K562 (cell line): ENCODE data around the gene AEN. TPM values are rescaled to one million over a fixed set of nuclear protein-coding genes. Genes with fewer than 3 reads are reported as not detected.
A peak's percentile ranks its signal among the peaks of the same experiment; 100 is the strongest.

Source experiments
- ATF1 ChIP-seq, 2 experiments: fragments of 450-650 bp in 1 of 2; IDR thresholded peaks; 2 replicates each; pipeline ENCODE4 v1.6.1; 2016; ENCODE audit warnings: missing compliant biosample characterization in 1 of 2, missing genetic modification characterization in 1 of 2
- ATF3 ChIP-seq, 2 experiments: fragments of 450-650 bp in 1 of 2; sonication (generic) in 1 of 2; formaldehyde crosslinking in 1 of 2; IDR thresholded peaks in 1 of 2; conservative IDR thresholded peaks in 1 of 2; 2 replicates each; pipeline versions ENCODE4 v1.6.1 to v1.8.1; 2016 to 2023; ENCODE audit warnings: mild to moderate bottlenecking in 2 of 2, moderate library complexity in 2 of 2, inconsistent platforms in 1 of 2, missing genetic modification reagents in 1 of 2
- FOXK1 ChIP-seq: sonication (generic); formaldehyde crosslinking; IDR thresholded peaks from 2 replicates; pipeline ENCODE4 v1.8.0; 2022; ENCODE audit warnings: missing genetic modification reagents, mild to moderate bottlenecking, borderline replicate concordance
- IFI16 ChIP-seq: fragments of 250-450 bp; sonication (Bioruptor Pico); IDR thresholded peaks from 2 replicates; pipeline ENCODE4 v2.1.2; 2022; ENCODE audit warnings: mild to moderate bottlenecking, inconsistent platforms
- KAT7 ChIP-seq: sonication (generic); formaldehyde crosslinking; IDR thresholded peaks from 2 replicates; pipeline ENCODE4 v1.8.0; 2022; ENCODE audit warnings: missing genetic modification reagents, mild to moderate bottlenecking, borderline replicate concordance
- KDM5B ChIP-seq: fragments of 200-600 bp; sonication (generic); IDR thresholded peaks from 2 replicates; pipeline ENCODE4 v1.6.1; 2012; ENCODE audit warnings: low read depth, mild to moderate bottlenecking, moderate library complexity, low read length, control low read depth, inconsistent platforms; ENCODE audit not compliant: insufficient replicate concordance
- MEIS2 ChIP-seq: fragments of 450-650 bp; IDR thresholded peaks from 2 replicates; pipeline ENCODE4 v1.6.1; 2014; ENCODE audit warnings: mild to moderate bottlenecking; ENCODE audit not compliant: partially characterized antibody
- NEUROD1 ChIP-seq: fragments of 150-350 bp; IDR thresholded peaks from 2 replicates; pipeline ENCODE4 v1.6.1; 2014; ENCODE audit warnings: borderline replicate concordance, low read length, low read depth; ENCODE audit not compliant: partially characterized antibody
- NR4A1 ChIP-seq, 2 experiments: fragments of 250-450 bp in 1 of 2; fragments of 450-650 bp in 1 of 2; sonication (Bioruptor Pico) in 1 of 2; IDR thresholded peaks; 2 replicates each; pipeline versions ENCODE4 v1.4.0 to v1.6.1; 2016 to 2020; ENCODE audit warnings: mild to moderate bottlenecking in 2 of 2, missing compliant biosample characterization in 1 of 2, missing genetic modification characterization in 1 of 2, moderate library complexity in 1 of 2
- PTRF ChIP-seq: fragments of 450-650 bp; IDR thresholded peaks from 2 replicates; pipeline ENCODE4 v1.6.1; 2016; ENCODE audit warnings: mild to moderate bottlenecking, missing genetic modification characterization, missing compliant biosample characterization
- SIN3A ChIP-seq, 2 experiments: fragments of 150-350 bp in 1 of 2; IDR thresholded peaks; 2 replicates each; pipeline ENCODE4 v1.6.1; 2011 to 2016; ENCODE audit warnings: borderline replicate concordance in 2 of 2, low read depth in 2 of 2, low read length in 2 of 2, mild to moderate bottlenecking in 2 of 2, moderate library complexity in 2 of 2; ENCODE audit not compliant: control insufficient read depth in 1 of 2
- STAT5A ChIP-seq: IDR thresholded peaks from 2 replicates; pipeline ENCODE4 v1.6.1; 2012; ENCODE audit warnings: low read length, inconsistent platforms, borderline replicate concordance
- ZC3H4 ChIP-seq: sonication (generic); formaldehyde crosslinking; IDR thresholded peaks from 2 replicates; pipeline ENCODE4 v1.9.0; 2021; ENCODE audit warnings: missing genetic modification reagents, borderline replicate concordance
- ZNF133 ChIP-seq: fragments of 250-450 bp; sonication (Bioruptor Pico); IDR thresholded peaks from 2 replicates; pipeline ENCODE4 v1.4.0; 2020; ENCODE audit warnings: mild to moderate bottlenecking
- ZNF318 ChIP-seq, 2 experiments: fragments of 450-650 bp; IDR thresholded peaks; 2 replicates each; pipeline ENCODE4 v1.6.1; 2016; ENCODE audit warnings: mild to moderate bottlenecking in 2 of 2, borderline replicate concordance in 1 of 2, low read depth in 1 of 2, moderate library complexity in 1 of 2
- polyA plus RNA-seq, 8 experiments: library from polyadenylated mRNA; depleted of rRNA in 4 of 8; stranded (reverse) in 5 of 8; unstranded in 3 of 8; fragments of >200 nt; fragmentation: Nextera tagmentation in 2 of 8; fragmentation: Illumina TruSeq in 1 of 8; extraction: Ambion mirVana in 2 of 8; extraction: Trizol in 1 of 8; gene quantifications; 2 replicates each; pipeline versions ENCODE4 v1.2.1 to v1.2.3, GENCODE V29; 2011 to 2014; ENCODE audit warnings: inconsistent platforms in 1 of 8, missing spikeins in 1 of 8
- total RNA-seq, 7 experiments: library from RNA; depleted of rRNA in 6 of 7; stranded (reverse); fragments of >200 nt in 6 of 7; fragmentation: Illumina TruSeq in 2 of 7; extraction: Trizol in 2 of 7; gene quantifications; 2 replicates each; pipeline versions ENCODE4 v1.2.1 to v1.2.3, GENCODE V29; 2011 to 2021; ENCODE audit warnings: low replicate concordance in 1 of 7

AEN gene
- total and polyA plus RNA-seq, 9 of the 15 experiments (the other 6 are each of a cell fraction or from before 2014, with no cell fraction given): 9.0 to 51.0 (median 32.8) TPM

- TF ChIP-seq ZNF318 (IDR thresholded peaks at IDR 0.05; ENCODE audit: borderline replicate concordance in 1 of 2, low read depth in 1 of 2): no peak
- peak; percentile 87 to 93; a peak in 2 of 4 replicates for TF ChIP-seq SIN3A (IDR thresholded peaks at IDR 0.05; ENCODE audit: borderline replicate concordance in 2 of 2, control insufficient read depth in 1 of 2, low read depth in 2 of 2, low read length in 2 of 2)
- peak; percentile 44; the same call in 1 of the 2 replicates for TF ChIP-seq KAT7 (CRISPR knock-in tag)
- no peak for TF ChIP-seq IFI16
- no peak for TF ChIP-seq ZNF133 (CRISPR knock-in tag)
- peak; percentile 84 for TF ChIP-seq NEUROD1
- TF ChIP-seq STAT5A: no peak
- no peak for TF ChIP-seq ATF1 (CRISPR knock-in tag; IDR thresholded peaks at IDR 0.05)
- TF ChIP-seq ATF1 (tag; IDR thresholded peaks at IDR 0.05): peak; percentile 77
- TF ChIP-seq KDM5B: peak; percentile 51
- no peak for TF ChIP-seq ZC3H4 (CRISPR knock-in tag)
- TF ChIP-seq FOXK1 (CRISPR knock-in tag): peak; percentile 36; the same call in 1 of the 2 replicates
- TF ChIP-seq ATF3 (IDR thresholded peaks at IDR 0.05): no peak
- TF ChIP-seq ATF3 (CRISPR knock-in tag; conservative IDR thresholded peaks at IDR 0.05): 0 out of 2 replicates have a peak, but pooled peaks have one; percentile 46
- 0 out of 2 replicates have a peak, but pooled peaks have one; percentile 30 for TF ChIP-seq NR4A1 (CRISPR knock-in tag; IDR thresholded peaks at IDR 0.05)
- TF ChIP-seq NR4A1 (tag; IDR thresholded peaks at IDR 0.05): no peak
- TF ChIP-seq MEIS2: no peak
- no peak for TF ChIP-seq PTRF (tag)
Measured at GRCh38 chr15:88620995-88621772, at the start of gene AEN (continued).
